ENCODE data around the gene CCDC149.

The CCDC149 gene

DNA sequence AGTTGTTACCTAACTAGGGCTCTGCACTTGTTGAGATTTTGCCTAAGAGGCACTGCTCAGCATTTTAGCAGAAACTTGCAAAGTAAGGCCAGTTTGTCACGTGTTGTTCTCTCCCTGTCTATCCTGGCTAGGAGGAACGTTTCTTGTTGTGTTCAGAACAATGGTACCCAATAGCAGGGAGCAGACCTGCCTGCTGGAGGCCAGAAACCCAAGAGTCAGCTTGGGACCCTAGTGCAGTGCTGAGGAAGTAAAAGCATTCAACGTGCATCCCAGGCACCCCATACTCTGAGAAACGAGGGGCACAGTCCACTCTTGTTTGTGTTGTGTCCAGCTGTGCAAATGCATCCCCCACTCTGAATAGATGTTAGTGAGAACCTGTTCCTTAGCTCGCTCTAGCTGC is 75.1 kb downstream of the CCDC149 start:
- no peak for DNase-seq

DNA sequence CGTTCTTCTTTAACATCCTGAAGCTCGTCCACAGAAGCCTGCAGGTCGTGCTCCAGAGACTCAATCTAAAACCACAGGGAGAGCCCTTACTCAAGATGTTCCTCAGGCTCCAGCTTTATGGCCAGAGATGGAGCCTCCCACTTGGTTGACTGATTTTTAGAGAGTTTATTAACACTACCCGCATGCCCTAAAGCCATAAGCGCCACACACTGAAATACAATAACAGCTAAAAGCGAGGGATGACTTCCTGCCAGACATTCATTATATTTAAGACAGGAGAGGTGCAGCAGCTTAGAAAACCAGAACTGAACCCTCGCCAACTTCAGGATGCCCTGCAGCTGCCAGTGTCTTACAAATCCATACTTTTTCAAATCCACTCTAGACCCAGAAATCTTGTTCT is 75.5 kb downstream of the CCDC149 start:
- DNase-seq = no peak

DNA sequence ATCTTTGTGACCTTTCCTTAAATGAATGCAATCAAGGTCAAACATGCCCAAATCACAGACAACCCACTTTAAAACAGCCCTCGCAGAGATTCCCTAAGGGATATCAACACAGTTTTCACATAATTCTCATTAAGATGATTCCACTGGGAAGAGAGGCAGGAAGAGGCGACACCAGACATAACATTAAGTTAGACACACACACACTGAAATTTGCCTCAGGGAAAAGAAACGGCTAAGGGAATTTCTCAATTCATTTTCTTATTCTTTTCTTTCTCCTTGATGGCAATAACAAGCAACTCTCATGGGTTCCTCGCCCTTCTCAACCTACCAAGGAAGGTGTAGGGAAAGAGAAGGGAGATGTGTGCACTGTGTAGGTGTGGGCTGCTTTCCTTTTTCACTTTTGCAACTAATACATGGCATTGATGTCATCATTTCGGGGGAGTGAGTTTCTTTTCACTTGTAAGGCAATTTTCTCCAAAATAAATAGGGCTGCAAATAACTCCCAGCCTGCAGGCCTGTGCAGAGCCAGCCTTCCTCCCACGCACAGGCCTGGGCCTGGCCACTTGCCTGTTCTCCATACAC is 76.1 kb downstream of the CCDC149 start:
- DNase-seq = no peak

DNA sequence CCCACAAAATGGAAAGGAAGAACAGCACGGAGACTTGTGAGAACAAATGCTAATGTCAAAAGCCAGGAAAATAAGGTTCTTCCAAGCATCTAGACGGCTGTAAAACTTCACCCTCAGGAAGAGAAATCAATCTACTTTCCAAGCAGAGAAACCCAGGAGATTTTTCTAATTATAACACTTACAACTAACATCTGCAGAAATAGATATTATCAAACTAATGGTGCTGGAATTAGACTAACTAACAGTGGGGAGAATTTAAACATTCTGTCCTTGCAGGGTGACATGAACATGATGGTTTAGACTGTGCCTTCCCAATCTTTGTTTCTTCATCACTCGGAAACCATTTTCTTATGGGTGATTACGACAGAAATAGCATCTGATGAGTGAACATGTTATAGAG is 77.1 kb downstream of the CCDC149 start:
- no peak for DNase-seq

DNA sequence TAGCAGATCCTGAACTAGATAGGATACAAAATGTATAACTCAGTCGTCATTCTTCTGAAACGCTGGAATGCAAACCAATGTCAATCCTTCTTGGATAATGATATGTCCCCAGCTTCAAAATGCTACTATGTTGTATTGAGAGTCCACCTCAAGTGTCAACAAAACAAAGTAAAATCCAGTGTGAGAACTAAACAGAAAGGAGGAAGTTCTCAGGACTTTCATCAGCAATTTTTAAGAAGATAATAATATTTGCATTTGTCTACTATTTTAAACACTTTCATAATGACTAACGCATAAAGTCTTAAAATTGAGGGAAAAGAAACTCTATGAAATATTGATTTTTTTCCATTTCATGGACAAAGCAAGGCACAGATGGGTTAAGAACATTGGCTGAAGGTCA is 81.2 kb downstream of the CCDC149 start:
- no peak for DNase-seq

DNA sequence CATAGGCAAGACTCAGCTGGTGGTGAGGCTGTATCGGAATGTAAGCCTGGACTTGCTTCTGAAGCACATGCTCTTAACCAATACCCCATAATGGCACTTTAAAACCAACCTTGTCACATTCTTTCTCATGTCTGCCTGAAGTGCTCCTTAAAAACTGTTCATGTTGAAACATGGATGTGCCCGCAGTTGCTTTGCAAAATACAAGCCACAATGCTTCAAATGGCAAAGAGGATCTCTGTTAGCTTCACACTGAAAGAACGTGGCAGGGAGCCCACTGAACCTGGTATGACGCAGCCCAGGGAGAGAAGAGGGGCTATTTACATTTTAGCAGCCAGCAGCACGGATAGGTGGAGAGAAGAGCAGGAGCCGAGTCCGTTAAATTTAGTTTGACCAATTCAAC is 88.1 kb downstream of the CCDC149 start:
- DNase-seq = no peak

DNA sequence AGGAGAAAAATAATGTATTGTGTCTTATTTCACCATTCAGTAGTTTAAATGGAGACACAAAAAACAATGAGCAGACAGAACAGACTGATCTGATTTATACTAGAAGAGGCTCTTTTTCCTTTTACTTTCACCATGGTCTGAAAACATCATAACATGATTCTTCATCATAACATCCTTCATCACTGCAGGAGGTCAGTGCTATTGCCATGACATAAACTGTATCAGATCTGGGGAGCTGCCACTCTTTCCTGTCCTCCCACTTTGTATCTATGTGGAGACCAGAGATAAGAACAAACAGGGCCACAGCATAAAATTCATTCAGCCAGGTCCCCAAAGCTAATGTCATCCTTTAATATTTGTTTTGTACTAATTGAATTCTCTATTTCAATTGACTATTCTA is 92.3 kb downstream of the CCDC149 start:
- no peak for DNase-seq

DNA sequence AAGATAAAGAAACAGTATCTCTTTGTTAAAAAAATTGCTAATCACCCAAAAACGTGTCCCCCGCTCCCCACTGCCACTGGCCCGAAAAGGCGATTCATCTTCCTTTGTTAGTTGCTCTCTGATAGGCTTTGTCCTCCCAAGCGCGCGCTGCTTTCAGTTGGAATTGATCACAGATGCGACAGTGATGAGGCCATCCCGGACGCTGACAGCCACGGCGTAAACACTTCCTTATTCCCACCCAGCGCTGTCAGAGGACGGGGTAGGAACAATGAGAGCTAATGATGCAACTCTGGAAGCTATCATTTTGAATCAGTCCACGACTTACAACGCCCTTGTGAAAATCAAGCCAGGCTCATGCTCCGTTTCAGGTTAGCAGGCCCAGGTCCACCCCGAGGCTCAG is 96.0 kb downstream of the CCDC149 start:
- DNase-seq = no peak

DNA sequence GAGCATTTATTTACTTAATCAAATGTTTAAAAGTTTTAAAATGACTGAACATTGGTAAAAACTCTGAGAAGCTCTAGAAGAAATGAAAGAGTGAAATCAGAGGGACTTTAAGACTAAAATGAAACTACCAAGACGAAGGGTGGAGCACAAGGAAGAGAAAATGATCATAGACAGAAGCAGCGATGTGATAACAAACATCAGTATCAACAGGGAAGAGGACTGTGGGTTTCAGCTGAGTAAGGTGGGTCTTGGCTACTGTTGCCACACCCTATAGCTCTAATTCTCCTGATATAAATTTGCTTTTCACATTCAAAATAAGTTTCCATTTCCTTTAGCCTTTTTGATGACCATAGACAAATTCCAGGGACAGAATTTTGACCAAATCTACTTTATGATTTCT is 99.1 kb downstream of the CCDC149 start:
- no peak for DNase-seq

DNA sequence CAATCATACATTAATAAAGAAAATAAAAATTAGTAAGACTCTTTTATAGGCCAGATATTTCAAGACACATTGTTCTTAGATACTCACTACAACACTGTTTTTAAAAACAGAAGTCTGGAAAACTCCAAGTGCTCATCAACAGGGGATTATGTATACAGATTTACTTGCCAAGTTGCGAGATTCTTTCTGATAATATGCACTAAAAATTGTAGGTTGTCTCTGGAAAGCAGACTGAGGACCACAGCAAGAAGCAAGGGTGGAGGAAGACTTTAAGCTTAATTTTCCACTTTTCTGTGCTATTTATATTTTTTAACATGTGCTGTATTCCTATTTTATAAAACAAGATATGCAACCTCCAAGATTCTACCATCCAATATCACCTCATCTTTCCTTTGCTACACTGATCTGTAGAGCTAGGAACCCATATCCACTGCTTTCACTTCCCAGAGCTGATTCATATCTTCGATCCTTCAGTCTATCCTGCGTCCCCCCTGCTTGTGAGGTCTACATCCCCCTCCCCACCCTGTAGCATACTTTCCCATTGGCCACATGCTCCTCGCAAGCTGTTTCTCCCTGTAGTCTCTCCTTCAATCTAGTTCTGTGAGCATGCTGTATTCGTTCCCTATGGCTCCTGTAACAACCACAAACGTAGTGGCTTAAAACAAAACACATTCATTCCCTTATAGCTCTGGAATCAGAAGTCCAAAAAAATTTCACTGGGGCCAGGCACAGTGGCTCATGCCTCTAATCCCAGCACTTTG is 101.8 kb downstream of the CCDC149 start:
- DNase-seq = no peak

DNA sequence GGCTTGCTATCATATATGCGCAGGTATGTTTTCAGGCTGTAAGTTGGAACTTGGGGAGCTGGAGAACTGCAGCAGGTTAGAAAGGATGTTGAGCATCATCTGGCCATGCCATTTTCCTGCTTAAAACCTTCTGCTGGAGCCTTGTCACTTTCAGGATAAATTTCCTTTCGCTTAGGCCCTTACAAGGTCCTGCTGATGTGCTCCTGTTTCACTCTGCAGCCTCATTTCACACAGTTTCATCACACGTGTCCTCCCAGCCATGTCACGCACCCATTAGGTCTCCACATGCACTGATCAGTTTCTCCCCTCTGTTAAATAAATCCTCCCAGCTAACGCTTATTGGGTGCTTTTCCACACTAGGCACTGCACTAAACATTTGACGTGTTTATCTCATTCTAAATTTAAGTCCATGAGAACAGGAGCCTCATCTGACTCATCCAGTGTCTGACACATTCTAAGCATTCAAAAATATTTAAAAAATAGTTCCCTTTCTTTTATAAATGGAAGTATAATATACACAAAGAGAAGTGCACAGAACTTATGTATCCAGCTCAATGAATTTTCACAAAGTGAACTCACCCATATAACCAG is 102.9 kb downstream of the CCDC149 start:
- no peak for DNase-seq

DNA sequence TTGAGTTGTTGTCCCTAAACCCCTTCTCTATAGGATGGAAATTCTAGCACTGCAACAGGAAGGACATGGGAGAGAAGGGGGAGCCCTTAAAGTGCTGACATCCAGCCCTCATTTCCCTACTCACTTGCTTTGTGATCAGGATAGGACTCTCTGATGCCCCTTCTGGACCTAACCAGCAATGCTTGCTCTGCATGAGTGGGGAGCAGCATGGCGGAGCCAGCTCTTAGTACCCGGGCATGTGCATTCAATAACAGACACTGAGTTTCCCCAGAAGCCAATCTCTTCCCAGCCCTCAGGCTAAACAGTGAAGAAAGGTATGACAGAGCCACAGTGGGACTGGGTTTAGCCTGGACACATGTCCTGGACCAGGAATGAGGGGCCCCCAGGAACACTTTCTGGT is 103.5 kb downstream of the CCDC149 start:
- DNase-seq = no peak

DNA sequence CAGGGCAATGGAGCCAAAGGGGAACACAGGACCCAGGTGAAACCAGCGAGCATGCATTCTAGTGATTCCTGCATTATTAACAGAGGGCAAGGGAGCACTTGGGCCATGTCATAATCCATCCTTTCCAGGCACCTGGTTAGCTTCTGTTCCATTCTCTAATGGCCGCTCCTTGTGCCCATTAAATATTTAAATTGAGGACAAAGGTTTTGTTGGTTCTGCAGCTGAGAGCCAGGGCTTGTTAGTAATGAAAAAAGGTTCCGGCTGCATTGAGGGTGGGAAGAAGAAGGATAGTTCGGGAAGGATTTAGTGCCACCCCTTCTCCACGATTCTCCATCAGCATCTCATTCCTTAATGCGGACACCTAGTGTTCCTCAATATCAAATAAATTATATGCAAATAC is 103.9 kb downstream of the CCDC149 start:
- no peak for DNase-seq

DNA sequence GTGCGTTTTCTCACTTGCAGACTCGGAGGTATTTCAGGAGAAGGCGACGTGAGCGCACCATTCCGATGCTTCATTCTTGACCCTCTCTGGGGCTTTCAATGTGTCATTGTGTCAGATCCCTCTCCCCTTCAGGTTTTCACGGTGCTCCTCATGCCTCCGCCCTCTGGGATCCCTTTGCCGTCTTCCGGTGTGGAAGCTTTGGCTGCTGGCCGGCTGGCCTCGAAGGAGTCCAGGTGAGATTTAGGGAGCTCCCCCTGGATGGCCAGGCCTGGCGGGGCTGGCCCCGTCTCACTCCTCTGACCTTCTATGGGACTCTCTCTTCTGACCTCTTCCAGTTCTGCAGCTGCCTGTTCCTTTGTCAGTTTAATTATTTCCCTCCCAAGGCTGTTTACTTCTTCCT is 104.6 kb downstream of the CCDC149 start:
- DNase-seq = no peak

DNA sequence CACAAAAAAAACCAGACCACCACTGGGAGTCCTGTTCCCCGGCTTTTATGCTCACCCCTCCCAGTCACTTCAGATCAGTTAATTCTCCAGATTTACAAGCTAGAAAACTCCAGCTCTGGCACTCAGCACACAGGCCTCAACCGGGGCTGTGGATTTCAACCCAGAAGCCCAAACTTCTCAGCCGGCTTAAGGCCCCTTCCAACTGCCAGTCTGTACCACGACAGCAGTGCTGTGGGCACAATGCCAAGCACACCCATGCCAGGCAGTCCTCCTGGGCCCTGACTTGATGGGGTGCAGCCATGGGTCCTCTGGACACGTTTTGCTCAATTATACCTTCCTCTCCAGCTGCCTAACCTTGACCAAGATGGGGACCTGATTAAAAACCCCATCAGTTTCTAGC is 105.2 kb downstream of the CCDC149 start:
- DNase-seq = no peak

DNA sequence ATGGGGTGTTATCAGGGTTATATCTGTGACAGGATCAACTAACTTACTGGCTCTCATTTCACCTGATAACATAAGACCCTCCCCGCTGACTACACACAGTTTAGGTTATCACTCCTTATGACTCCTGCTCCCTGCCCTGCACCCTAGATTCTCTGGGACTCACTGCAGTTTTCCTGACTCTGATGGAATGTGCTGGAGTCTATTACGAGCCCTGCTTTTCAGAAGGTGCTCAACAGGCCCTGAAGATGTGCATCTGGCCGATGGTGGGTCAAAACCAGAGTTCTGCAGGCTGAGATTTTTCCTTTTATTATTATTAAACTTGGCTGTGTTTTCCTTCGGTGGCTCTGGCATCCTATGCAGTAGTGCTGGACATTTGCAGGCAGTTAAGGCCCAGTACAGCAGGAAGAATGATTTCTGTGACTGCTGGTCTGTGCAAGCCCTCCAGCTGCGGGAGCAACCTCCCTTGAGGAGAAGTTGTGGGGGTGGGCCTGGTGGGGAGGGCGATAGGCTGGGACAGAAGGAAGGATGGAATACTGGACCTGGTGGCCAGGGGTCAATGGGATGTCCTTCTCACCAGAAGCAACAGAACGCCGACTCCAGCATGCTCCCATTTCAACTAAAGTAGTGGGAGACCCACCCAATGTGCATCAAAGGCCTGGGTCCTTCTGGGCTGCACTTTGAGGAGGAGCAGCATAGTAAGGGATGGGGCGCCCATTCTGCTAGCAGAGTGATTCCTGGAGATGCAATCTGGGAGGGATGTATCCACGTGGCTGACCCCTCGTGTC is 106.4 kb downstream of the CCDC149 start:
- no peak for DNase-seq

DNA sequence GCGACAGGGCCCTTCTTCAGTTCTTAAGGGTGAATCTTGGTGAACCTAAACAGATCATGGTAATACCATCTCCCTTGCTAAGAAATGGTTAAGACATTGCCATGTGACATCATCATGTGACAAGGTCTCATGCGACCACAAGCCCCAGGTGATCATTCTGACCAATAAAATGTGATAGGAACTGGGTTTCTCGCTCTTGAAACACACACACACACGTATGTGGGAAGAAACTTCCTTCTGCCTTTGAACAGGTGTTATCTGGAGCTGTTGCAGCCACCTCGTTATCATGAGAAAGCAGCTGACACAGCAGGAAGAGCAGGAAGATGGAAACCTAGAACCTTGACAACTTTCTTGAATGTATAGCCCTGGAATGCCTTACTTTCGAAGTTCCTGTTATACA is 107.3 kb downstream of the CCDC149 start:
- no peak for DNase-seq

DNA sequence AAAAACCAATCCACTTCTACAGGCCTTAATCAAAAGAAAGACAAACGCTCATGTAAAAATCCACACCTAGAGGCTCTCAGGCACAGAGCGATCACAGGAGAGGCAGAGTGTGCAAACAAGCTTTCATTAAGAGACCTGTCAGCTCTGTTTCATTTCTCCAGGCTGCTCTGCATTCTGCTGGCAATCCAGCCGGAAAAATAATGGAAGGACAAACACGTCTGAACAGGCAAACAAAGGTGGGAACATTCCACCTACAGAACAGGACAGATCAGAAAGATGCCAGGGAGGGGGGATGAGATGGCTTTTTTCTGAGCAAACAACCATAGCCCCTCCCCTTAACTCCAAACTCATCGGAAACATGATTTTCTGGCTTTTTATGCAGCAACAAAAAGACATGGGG is 107.8 kb downstream of the CCDC149 start:
- DNase-seq = no peak

DNA sequence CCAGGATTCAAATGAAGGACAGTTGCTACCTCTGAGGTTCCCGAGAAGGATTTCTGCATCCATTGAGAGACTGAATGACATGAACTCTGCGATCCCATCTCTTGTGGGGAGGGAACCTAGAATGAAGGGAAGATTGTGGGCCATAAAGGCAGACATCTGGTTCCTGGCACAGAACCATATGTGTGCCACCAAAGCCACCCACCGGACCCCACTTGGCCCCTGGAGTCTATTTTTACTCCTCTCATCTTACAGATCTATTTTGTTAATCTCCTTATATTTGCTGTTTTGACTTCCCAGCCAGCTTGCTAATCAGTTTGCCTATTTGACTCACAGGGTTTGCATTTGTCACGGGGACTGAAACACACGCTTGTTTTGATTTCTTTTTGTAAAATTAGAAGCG is 110.2 kb downstream of the CCDC149 start:
- no peak for DNase-seq

DNA sequence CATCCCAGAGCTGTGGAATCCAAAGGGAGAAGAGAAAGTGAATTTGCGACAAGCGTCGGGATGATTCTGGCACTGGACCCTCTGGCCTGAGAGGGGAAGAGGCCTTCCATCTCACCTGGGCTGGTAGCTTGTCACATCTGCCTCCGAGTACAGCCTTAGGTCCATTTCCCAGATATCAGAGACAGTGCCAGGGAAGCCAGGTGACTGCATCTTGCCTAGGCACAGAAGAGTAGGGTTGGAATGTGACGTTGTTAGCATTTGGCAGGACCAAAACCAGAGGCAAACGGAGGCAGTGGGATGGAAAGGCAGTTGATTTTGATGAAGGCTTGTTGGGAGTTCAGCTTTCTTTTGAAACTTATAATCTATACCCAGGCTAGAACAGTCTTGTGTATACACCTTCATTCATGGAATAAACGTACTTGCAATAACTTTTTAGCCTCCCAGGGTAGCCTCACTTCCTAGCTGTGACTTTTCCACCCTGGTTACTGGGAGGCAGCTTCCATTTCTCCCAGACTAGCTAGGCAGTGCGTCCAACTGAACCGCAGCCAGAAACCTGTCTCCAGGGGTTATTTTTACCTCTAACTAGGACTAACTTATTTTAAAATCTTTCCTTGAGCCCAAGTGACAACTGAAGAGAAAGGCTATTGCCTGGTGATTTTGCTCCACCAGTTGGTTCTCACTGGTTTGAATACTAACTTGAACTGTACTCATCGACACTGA is 111.5 kb downstream of the CCDC149 start:
- DNase-seq = no peak

DNA sequence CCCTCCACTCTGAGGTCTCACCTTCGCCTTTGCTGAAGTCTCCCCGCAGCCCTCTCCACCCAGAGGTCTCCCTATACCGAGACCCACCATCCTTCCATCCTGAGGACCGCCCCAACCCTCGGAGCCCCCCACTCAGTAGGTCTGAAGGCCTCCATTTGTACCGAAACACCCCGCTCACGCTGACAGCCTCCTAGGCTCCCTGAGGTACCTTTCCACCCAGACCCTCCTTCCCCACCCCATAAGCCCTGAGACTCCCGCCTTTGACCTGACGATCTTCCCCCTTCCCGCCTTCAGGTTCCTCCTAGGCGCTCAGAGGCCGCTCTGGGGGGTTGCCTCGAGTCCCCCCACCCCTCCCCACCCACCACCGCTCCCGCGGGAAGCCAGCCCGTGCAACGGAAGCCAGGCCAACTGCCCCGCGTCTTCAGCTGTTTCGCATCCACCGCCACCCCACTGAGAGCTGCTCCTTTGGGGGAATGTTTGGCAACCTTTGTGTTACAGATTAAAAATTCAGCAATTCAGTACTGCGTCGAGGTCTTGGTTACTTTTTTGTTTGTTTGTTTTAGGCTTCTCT is 112.4 kb downstream of the CCDC149 start:
- DNase-seq = no peak

DNA sequence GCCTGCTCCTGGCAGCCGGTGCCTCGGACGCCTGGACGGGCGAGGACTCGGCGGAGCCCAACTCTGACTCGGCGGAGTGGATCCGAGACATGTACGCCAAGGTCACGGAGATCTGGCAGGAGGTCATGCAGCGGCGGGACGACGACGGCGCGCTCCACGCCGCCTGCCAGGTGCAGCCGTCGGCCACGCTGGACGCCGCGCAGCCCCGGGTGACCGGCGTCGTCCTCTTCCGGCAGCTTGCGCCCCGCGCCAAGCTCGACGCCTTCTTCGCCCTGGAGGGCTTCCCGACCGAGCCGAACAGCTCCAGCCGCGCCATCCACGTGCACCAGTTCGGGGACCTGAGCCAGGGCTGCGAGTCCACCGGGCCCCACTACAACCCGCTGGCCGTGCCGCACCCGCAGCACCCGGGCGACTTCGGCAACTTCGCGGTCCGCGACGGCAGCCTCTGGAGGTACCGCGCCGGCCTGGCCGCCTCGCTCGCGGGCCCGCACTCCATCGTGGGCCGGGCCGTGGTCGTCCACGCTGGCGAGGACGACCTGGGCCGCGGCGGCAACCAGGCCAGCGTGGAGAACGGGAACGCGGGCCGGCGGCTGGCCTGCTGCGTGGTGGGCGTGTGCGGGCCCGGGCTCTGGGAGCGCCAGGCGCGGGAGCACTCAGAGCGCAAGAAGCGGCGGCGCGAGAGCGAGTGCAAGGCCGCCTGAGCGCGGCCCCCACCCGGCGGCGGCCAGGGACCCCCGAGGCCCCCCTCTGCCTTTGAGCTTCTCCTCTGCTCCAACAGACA is 113.1 kb downstream of the CCDC149 start:
- DNase-seq = no peak

All from NCI-H446 (cell line).